ENCODE results near the gene ABCG8.

ABCG8 gene

DNA sequence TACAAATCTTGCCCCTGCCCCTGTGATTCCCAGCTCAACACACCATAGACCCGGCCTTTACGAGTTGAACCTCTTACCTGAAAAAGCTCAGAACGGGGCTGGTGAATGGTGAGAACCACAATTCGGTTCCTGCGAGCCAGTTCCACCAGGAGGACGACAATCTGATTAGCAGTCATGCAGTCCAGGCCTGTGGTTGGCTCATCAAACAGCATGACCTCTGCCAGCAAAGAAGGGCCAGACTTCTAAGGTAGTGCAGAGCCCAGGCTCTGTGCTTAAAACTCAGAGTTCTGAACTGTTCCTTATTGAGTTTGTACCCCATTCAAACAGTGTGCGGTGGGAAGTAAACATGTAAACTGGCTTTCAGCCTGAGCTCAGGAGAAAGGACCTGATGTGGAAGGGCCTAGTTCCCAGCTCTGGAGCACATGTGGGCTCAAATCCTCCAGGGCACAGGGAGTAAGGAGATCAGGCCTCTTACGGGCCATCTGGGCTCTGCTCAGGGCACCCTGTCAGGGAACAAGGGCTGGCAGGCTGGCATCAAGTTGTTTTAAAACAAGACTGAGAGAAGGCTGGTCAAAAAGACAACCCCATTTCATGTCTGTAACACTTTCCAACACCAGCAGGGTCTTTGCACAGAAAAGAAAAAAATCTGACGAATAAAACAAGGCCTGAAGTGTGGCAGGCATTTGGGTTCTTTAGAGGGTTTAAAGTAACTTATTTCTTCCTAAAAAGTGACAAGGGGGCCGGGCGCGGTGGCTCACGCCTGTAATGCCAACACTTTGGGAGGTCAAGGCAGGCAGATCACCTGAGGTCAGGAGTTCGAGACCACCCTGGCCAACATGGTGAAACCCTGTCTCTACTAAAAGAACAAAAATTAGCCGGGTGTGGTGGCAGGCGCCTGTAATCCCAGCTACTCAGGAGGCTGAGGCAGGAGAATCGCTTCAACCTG lies 12.2 kb upstream of the ABCG8 start:
- no peak for DNase-seq

DNA sequence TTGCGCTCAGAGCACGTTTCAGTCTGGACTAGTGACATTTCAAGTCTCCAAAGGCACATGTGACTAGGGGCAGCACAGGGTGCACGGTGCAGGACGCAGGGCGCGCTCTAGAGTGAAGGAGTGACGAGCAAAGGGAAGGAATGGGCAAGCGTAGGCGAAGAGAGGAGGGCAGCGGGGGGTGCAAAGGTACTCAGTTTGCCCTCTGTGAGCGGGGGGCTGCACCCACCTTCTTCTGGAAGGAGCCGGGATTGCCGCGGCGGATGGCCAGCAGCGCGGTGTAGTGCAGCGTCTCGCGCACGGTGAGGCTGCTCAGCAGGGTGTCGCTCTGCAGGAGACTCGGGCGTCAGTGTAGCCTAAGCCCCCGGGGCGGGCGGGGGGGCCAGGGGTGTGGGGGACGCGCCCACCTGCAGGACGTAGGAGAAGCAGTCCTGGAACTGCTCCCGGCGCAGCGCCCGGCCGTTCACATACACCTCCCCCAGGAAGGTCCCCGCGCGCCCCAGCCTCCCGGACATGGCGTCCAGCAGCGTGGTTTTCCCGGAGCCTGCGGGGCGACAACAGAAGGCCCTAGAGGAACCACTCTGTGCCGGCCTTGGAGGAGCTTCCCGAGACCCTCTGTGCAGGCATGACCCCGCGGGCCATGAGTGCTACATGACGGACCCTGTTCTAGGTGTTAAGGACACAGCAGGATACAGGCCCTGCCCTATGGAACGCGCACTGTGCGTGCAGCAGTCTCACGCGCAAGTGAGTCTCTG lies 7.1 kb upstream of the ABCG8 start:
- no peak for DNase-seq

DNA sequence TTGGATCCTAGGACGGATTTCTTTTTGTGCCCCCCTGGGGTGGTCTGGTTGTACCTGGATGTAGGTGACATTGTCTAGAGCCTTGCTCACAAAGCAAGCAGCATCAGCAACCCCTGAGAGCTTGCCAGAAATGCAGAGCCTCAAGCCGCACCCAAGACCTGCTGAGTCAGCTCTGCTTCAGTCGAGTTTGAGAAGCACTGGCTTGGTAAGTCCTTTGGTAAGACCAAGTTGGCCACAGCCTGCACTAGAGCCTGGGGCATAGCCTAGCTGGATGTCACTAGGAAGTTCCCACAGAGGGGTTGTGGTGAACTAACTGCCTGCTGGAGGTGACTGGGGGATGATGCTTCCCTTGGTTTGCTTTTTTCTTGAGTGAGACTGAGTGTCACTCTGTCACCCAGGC lies 6.3 kb upstream of the ABCG8 start:
- DNase-seq: no peak

DNA sequence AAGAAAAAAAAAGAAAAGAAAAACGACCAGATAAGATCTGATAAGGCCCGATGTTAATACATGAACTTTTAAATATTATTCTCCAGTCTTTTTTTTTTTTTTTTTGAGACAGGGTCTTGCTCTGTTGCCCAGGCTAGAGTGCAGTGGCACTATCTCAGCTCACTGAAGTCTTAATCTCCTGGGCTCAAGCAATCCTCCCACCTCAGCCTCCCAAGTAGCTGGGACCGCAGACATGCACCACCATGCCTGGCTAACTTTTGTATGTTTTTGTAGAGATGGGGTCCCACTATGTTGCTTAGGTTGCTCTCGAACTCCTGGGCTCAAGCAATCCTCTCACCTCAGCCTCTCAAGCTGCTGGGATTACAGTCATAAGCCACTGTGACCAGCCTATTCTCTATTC lies 1.7 kb upstream of the ABCG8 start:
- DNase-seq: no peak

DNA sequence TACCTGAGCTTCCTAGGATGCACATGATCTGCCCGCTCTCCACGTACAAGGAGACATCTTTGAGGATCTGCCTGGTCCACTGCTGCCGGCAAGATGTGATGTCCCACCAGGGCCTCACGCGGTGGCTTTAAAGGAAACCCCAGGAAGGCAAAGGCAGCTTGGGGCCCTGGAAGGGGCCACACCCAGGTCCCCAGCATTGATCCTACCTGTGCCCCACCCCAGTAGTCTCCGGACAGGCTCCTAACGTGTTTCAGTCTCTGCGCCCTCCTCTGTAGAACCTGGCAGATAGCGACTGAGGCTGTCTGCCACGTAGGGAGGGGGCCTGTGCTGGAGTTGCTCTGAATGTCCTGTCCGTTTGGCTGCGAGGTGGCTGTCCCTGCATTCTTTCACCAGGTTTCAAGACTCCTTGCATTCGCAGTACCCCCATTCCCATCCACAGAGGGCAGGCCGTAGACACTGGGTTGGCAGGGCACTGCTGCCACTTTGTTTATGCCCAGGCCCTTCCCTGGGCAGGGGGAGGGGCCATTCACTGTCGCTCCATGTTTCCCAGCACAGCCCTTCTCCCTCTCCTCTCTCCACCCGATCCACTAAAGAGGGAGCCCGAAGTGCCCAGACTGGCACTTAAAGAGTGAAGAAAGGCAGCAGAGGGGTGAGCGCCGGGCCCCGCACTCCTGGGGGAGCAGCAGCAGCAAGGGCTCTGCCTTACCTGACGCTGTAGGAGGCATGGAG lies 776 bp upstream of the ABCG8 start:
- DNase-seq: no peak

DNA sequence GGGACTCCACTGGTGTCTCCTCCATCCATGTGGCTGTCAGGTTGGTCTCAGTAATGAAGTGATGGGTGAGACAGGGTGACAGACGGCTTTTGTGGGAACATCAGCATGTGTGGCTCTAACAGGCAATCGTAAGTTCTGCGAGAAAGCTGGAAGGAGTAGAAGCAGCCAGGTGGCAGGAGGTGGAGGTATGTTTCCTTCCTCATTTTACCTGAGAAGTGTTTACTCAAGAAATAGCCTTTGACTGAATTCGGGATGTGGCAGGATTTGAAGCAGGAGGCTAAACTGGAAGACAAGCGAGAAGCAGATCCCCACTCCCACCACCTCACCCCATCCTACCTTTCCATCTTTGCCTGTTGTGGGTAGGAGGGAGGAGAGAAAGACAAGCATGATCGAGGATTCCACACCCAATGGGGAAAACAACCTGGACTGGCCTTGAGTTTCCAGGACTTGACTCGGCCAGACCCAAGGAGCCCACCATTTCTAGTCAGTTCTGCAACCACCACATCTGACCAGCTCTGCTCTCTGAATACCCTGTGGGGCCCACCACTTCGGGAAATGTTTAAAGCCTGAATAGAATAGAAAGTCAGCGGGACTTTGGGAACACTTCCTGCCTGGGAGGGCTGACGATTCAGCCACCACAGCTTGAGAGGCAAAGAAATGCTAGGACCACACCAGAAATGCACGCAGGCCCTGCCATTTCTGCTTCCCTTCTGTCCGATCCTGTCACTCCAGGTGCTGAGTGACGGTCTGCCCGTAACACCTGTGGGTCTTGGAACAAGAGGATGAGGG lies 1.2 kb downstream of the ABCG8 start:
- DNase-seq: no peak

DNA sequence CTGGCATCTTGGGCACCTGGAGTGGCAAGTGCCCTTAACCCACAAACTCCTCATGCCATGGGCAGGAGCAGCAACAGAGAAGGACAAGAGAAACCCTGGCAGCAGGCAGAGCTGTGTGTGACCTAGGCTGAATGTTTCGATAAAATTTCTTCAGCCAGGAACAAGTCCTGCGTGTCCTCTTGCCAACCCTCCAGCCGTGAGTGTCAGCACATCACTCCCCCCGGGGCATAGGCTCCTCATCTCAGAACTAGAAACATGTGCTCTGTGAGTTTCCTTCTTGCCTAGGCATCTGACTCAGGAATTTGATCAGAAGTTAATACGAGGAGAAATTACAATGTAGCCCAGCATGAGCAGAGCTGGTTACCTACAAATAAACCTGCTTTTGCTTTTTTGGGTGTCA lies 2.2 kb downstream of the ABCG8 start:
- DNase-seq: no peak

DNA sequence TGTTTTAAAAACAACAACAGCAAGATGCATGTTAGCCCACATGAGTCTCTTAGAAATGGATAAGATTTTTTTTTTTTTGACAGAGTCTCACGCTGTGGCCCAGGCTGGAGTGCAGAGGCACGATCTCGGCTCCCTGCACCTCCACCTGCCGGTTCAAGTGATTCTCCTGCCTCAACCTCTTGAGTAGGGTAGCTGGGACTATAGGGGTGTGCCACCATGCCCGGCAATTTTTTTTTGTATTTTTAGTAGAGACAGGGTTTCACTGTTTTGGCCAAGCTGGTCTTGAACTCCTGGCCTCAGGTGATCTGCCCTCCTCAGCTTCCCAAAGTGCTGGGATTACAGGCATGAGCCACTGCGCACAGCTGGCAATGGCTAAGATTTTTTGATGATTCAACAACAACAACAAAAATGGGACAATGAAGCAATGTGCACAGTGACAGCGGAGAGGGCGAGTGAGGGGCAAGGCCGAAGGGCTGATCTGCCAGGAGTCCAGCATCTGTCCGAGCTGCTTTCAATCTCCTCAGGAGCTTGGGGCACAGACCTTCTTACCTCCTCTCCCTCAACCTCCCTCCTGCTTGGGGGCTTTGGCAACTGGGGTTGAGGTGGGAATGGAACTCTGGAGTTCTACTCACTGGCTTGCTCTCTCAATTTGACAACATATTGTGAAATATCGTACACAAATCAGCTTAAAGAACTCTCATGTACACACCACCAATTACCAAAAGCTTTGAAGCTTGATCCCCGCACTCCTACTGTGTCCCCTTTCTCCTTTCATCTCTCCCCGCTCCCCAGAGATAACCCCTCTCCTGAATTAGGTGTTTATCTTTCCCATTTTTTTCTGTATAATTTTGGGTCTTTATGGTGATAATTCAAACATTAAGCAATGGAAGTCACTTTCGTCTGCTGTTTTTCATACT lies 3.4 kb downstream of the ABCG8 start:
- DNase-seq: no peak

DNA sequence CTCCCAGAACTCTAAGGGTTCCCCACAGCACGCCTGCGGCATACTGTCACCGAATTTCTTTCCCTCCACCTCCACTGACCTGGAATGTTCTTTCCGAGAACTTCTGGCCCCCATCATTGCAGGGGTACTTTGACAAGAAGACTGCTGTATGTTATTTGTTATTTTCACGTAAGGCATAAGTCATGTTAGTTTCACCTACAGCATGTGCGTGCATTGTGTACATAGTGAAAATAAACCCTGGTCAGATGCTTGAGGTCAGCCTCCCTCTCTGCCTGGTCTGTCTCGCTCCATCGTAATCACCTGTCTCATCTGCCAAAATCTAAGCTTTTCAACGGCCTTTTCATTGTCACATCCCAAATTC lies 4.1 kb downstream of the ABCG8 start:
- no peak for DNase-seq

DNA sequence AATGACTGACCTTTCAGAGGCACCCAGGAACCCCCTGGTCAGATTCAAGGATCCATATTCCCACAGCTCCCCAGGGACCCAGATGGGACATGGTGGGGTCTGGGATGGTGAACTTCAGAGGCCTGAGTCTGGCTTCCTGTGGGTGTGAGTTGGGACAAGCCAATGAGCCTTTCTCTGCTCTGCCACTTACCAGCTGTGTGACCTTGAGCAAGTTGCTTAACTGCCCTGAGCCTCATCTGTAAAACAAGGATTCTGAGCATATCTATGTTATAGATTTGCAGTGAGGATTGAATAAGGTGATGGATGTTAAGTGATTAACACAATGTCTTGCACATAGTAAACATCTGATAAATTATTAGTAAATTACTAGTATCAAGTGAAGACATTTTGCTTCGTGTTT lies 6.4 kb downstream of the ABCG8 start:
- no peak for DNase-seq

DNA sequence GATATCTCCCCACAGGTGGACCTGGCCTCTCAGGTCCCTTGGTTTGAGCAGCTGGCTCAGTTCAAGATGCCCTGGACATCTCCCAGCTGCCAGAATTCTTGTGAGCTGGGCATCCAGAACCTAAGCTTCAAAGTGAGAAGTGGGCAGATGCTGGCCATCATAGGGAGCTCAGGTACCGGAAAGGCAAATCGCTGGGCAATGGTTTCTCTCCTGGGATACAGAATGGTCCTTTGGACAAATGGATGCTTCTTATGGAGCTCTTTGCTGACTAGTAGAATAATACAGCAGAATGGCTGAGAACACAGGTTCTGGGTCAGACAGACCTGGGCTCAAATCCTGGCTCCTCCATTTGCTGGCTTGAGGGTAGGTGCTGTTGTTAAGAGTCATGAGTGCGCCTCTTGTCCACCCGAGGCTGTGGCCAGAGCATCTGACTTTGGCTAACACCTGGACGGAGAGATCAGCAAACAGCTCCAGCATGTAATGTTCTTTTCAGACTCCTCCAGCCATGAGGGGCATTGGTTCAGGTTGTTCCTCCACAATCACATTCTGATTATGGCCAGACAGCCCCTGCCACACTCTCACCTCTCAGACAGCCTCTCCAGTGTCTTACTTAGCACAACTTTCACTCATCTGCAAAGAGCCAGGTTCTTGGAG lies 7.5 kb downstream of the ABCG8 start:
- DNase-seq: no peak

DNA sequence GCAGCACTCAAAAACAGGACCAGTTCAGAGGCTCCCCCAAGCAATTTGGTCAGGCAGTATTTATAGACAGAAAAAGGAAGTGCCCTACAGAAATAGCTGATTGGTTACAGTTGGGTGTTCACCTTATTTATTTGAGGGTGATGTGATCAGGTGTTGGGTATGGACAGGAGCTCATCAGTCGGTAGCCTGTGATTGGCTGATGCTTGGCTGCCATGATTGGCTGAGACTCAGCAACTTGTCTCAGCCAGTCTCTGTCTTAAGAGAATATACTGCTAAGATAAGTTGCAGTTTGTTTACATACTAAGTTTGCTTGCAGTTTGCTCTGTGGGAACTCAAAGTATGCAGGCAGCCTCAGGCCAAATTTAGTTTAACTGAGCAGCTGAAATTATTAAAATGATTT lies 9.4 kb downstream of the ABCG8 start:
- DNase-seq: no peak

DNA sequence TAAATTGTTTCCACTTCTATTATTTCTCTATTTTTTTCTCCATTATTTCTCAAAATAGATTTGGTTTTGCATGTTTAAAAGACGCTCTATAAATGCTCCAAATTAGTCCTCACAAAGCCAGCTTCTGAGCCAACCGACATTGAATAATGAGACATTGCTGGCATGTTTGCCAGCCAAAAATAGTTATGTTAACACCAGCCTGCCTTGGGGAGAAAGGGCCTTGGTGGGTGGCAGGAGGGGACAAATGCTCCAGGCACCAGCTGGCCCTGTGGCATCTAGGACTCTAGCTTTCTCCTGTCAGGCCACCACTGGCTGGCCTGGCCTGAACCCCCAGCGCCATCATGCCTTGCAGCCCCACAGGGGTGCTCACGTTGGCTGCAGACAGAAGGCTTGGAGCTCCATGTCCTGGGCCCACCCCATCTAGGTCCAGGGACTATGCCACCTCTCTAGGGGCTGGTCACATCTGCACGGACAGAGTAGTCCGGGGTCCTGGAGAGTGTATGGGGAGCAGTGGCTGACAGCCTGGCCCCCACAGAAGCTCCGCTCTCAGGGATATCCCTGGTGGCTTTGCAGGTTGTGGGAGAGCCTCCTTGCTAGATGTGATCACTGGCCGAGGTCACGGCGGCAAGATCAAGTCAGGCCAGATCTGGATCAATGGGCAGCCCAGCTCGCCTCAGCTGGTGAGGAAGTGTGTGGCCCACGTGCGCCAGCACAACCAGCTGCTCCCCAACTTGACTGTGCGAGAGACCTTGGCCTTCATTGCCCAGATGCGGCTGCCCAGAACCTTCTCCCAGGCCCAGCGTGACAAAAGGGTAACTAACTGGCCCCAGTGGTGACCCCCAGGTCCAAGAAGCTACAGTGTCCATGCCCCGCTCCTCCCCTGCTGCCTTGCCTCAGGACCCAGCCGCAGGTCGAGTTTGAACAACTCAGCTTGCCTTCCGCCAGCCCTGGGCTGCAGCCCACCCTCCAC lies 12.5 kb downstream of the ABCG8 start:
- DNase-seq: no peak

DNA sequence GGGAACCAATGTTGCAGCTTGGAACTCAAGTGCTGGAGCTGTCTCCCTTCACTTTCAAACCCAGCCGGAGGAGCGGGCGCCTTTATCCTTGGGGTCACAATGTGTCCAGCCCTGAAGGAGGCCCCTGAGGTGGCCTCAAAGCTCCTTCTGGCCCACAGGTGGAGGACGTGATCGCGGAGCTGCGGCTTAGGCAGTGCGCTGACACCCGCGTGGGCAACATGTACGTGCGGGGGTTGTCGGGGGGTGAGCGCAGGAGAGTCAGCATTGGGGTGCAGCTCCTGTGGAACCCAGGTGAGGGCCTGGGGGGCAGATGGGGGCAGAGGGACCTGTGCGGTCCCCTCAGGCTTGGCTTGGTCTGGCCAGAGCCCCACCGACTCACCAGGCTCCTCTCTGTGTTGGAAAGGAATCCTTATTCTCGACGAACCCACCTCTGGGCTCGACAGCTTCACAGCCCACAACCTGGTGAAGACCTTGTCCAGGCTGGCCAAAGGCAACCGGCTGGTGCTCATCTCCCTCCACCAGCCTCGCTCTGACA lies 13.5 kb downstream of the ABCG8 start:
- DNase-seq: no peak

DNA sequence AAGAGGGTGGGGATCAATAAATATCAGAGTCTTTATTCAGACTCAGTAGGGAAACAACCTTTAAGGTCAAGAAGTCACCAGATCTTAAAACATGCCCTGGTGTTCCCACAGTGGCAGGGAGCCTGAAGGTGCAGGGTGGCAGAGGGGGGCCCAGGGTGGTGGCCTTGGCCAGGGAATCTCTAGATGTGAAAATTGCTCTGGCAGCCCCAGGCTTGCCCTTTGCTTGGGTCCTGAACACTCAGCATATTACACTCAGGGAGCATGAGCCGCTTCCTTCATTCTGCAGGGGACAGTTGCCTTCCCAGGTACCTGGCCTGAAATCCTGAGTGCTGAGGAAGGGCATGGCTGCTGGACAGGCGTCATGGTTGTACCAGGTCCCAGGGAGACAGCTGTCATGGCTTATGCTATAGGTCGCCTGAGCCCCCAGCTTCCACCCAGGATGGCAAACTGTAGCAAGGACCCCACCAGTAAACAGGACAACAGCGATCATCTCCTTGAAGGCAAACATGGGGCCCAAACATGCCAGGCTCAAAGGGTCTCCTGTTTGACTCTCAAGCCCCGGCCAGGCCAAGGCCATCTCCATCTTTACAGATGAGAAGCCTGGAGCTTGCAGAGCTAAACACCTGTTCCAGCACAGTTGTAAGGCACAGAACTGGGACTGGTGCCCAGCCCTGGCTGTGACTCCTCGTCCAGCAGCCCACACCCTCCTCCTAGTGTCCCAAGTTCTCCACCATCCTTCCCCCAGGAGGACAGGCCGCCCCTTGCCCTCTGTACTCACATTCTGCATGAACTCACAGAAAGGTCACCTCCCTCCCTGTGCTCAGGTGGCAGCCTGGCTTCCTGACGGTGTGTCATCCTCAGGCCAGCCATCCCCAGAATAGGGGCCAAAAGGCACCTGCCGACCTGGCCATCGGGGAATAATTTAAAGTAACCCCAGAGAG lies 14.6 kb downstream of the ABCG8 start:
- no peak for DNase-seq

DNA sequence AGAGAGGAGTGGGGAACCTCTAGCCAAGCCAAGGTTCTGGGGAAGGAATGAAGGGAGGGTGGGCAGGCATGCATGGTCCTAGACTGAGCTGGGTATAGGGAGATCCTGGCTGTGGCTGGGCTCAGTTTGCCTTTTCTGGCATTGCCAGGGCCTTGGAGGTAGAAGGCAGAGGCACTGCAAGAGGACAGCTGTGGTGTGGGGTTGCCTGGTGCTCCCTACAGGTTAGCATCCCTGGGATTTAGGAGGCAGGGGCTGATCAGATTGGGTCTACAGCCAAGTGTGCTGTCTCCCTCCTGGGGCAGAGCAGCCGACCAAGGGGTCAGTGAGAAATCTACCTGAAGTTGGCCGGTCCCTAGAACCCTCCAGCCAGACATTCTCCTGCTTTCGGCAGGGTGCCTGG lies 15.9 kb downstream of the ABCG8 start:
- DNase-seq: no peak

DNA sequence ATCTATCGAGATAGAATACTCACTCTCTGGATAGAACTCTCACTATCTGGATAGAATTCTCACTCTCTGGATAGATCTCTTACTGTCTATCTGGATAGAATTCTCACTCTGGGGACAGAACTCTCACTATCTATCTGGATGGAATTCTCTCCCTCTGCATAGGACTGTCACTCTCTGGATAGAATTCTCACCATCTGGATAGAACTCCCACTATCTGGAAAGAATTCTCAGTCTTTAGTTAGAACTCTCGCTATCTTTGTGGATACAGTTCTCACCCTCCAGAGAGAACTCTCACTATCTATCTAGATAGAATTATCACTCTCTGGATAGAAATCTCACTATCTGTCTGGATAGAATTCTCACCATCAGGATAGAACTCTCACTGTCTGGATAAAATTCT lies 16.5 kb downstream of the ABCG8 start:
- DNase-seq: no peak

DNA sequence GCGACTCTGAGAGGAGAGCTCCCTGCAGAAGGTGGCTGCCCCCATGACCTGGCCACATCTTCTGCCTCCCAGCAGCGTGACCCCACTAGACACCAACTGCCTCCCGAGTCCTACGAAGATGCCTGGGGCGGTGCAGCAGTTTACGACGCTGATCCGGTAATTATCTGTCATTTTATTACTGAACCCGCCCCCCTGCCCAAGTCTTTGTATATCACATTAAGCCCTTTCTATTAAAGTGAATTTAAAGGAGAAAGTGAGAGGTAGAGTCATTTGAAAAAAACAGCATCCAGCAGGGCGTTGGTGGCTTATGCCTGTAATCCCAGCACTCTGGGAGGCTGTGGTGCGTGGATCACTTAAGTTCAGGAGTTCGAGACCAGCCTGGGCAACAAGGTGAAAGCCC lies 33.4 kb downstream of the ABCG8 start:
- DNase-seq: no peak

All from cortex of kidney (tissue), 1 donor.